HepG2 (cell line): ENCODE results near the gene NUDT1. TPM values are rescaled to one million over a fixed set of nuclear protein-coding genes. Genes with fewer than 3 reads are reported as not detected.

Source experiments
- ATAC-seq: fragments of 200-7000 bp; cut with Tn5 transposase; 3 replicates; pipeline ENCODE4 v1.9.1; 2020; ENCODE audit warnings: mild to moderate bottlenecking, moderate library complexity
- BruUV-seq: library from RNA; stranded (reverse); fragments of 400-500 nt; replicated peaks from 2 replicates; lab custom pipeline; 2021; lab: Mats Ljungman, UMichigan
- CTCF ChIA-PET: fragments of 300-600 bp; formaldehyde crosslinking; extraction: SDS; loops from one replicate; lab custom pipeline; 2021; ENCODE audit warnings: low total read pairs, inconsistent platforms, low intra/inter-chr PET ratio; lab: Yijun Ruan, JAX
- POLR2A ChIA-PET: fragments of 350-600 bp; sonication (Branson Sonifier 250); formaldehyde crosslinking; loops from one replicate; lab custom pipeline; 2020; ENCODE audit warnings: antibody characterized with exemption, inconsistent platforms; lab: Yijun Ruan, JAX
- DNase-seq: peaks from one replicate; pipeline ENCODE4 v3.0.0-alpha.2; 2015; ENCODE audit warnings: low spot score
- FAIRE-seq: peaks from 3 replicates; lab custom pipeline; 2011; peaks lifted over from hg19 to GRCh38; lab: Jason Lieb, UNC
- H2AFZ ChIP-seq: one replicate; pipeline ENCODE4 v1.6.1; 2011; ENCODE audit warnings: low read length, inconsistent platforms
- H3K27ac ChIP-seq: fragments of 300-600 bp; 3 replicates; pipeline ENCODE4 v1.8.0; 2011; ENCODE audit warnings: mixed run types, mild to moderate bottlenecking, mixed read lengths, low read length, inconsistent platforms; ENCODE audit not compliant: insufficient read depth; ENCODE audit errors: extremely low read length
- H3K27me3 ChIP-seq, 2 experiments: fragments of 200-600 bp in 1 of 2; 2 replicates in 1 of 2; 3 replicates in 1 of 2; pipeline versions ENCODE4 v1.6.0 to v1.8.0; 2011; ENCODE audit warnings: low read length in 2 of 2, mild to moderate bottlenecking in 2 of 2, moderate library complexity in 2 of 2, inconsistent platforms in 1 of 2; ENCODE audit not compliant: insufficient read depth in 2 of 2, control insufficient read depth in 1 of 2
- H3K36me3 ChIP-seq, 2 experiments: fragments of 200-600 bp in 1 of 2; replicated peaks in 1 of 2; 2 replicates in 1 of 2; 3 replicates in 1 of 2; pipeline versions ENCODE4 v1.5.1 to v1.8.0; 2011; ENCODE audit warnings: low read length in 2 of 2, inconsistent platforms in 1 of 2; ENCODE audit not compliant: insufficient read depth in 2 of 2, control insufficient read depth in 1 of 2
- H3K4me1 ChIP-seq: 2 replicates; pipeline ENCODE4 v1.5.1; 2012; ENCODE audit warnings: low read length, inconsistent platforms; ENCODE audit not compliant: insufficient read depth
- H3K4me2 ChIP-seq: 2 replicates; pipeline ENCODE4 v1.6.0; 2011; ENCODE audit warnings: low read depth, low read length, inconsistent platforms
- H3K4me3 ChIP-seq, 3 experiments: fragments of 200-600 bp in 1 of 3; sonication (generic), shearing (Covaris generic) in 1 of 3; replicated peaks in 1 of 3; 2 replicates each; pipeline ENCODE4 v1.5.1; 2011 to 2016; ENCODE audit warnings: low read length in 3 of 3, inconsistent platforms in 2 of 3, low read depth in 2 of 3, mild to moderate bottlenecking in 2 of 3, control low read depth in 1 of 3, mixed read lengths in 1 of 3; ENCODE audit not compliant: insufficient read depth in 1 of 3
- H3K79me2 ChIP-seq: one replicate; pipeline ENCODE4 v1.6.1; 2011; ENCODE audit warnings: low read length, inconsistent platforms; ENCODE audit not compliant: insufficient read depth
- H3K9ac ChIP-seq: 2 replicates; pipeline ENCODE4 v1.6.0; 2011; ENCODE audit warnings: mild to moderate bottlenecking, low read depth, low read length, inconsistent platforms; ENCODE audit not compliant: insufficient read depth
- H3K9me3 ChIP-seq: 2 replicates; pipeline ENCODE4 v1.5.1; 2012; ENCODE audit warnings: mild to moderate bottlenecking, low read length
- H4K20me1 ChIP-seq: 2 replicates; pipeline ENCODE4 v1.6.0; 2011; ENCODE audit warnings: inconsistent platforms, mild to moderate bottlenecking, low read length, moderate library complexity; ENCODE audit not compliant: insufficient read depth
- AGO2 ChIP-seq: fragments of 200-400 bp; formaldehyde crosslinking; optimal IDR thresholded peaks from 2 replicates; pipeline ENCODE3; 2017; ENCODE audit warnings: mild to moderate bottlenecking, low read depth, low read length, moderate library complexity
- MXD1 ChIP-seq: sonication (generic); formaldehyde crosslinking; IDR thresholded peaks from 2 replicates; pipeline ENCODE4 v1.4.0; 2020; ENCODE audit warnings: mild to moderate bottlenecking, missing genetic modification reagents
- NCOA5 ChIP-seq: sonication (generic); formaldehyde crosslinking; IDR thresholded peaks from 2 replicates; pipeline ENCODE4 v1.4.0; 2020; ENCODE audit warnings: missing genetic modification reagents
- NFATC3 ChIP-seq: sonication (generic); formaldehyde crosslinking; IDR thresholded peaks from 2 replicates; pipeline ENCODE4 v1.5.1; 2020; ENCODE audit warnings: mild to moderate bottlenecking, missing genetic modification reagents
- SMAD1 ChIP-seq: sonication (generic); formaldehyde crosslinking; IDR thresholded peaks from 2 replicates; pipeline ENCODE4 v1.4.0; 2020; ENCODE audit warnings: missing genetic modification reagents, low read depth, mild to moderate bottlenecking, borderline replicate concordance
- SNAPC2 ChIP-seq: sonication (generic); formaldehyde crosslinking; IDR thresholded peaks from 2 replicates; pipeline ENCODE4 v1.8.1; 2022; ENCODE audit warnings: mild to moderate bottlenecking, missing genetic modification reagents
- ZNF407 ChIP-seq: sonication (generic); formaldehyde crosslinking; IDR thresholded peaks from one replicate; pipeline ENCODE4 v1.5.1; 2020; ENCODE audit warnings: mild to moderate bottlenecking, missing genetic modification reagents; ENCODE audit errors: not compliant biosample characterization
- WGBS: methylation state at CpG from one replicate; pipeline ENCODE4 v1.1.6; 2017; ENCODE audit warnings: low lambda C conversion rate; 5-methylcytosine and 5-hydroxymethylcytosine counted together
- in situ Hi-C: cut with HindIII; loops from 2 replicates; pipeline ENCODE4 v1.10.0; 2017; ENCODE audit warnings: low pct_unique_long_range_greater_than_20kb; ENCODE audit not compliant: extremely low pct_ligation_motif_present
- intact Hi-C: fragments of 100-400 bp; cut with micrococcal nuclease; formaldehyde crosslinking; loops from one replicate; pipeline ENCODE4 v1.10.0; 2022; ENCODE audit not compliant: unreplicated experiment
- polyA plus RNA-seq, 8 experiments: library from polyadenylated mRNA; depleted of rRNA in 3 of 8; stranded (reverse) in 7 of 8; unstranded in 1 of 8; fragments of >200 nt; fragmentation: Illumina TruSeq in 4 of 8; extraction: Trizol in 4 of 8; gene quantifications; 2 replicates each; pipeline versions ENCODE4 v1.2.1 to v1.2.3, GENCODE V29; 2011 to 2016; ENCODE audit warnings: low read depth in 4 of 8, missing spikeins in 1 of 8, mixed read lengths in 1 of 8; ENCODE audit not compliant: insufficient read depth in 1 of 8
- total RNA-seq, 5 experiments: library from RNA; depleted of rRNA; stranded (reverse); fragments of >200 nt; fragmentation: Illumina TruSeq; extraction: Trizol; gene quantifications; 2 replicates each; pipeline ENCODE4 v1.2.3, GENCODE V29; 2016; ENCODE audit warnings: low read depth in 1 of 5

The NUDT1 gene
- total and polyA plus RNA-seq, 2 of the 13 experiments (the other 11 are each of a cell fraction or from before 2014, with no cell fraction given) = 9.1 to 26.8 TPM

GRCh38 chr7:2223321-2223720, 18.7 kb upstream of the NUDT1 start:
- ATAC-seq = no peak
- WGBS = no CpG with 5 or more reads among the region's 17 CpGs
- Histone ChIP-seq H3K79me2 (peaks cover 36% of the 10 kb centered on the region), H3K4me3 (no peak overlapping the region), H3K9me3 (no peaks in the 10 kb centered on the region), H3K27ac (no peak overlapping the region), H4K20me1 (peaks cover 2% of the 10 kb centered on the region; the same call in 1 of the 2 replicates), H3K4me1 (no peaks in the 10 kb centered on the region), H2AFZ (no peak overlapping the region), H3K27me3 (no peaks in the 10 kb centered on the region), H3K9ac (no peak overlapping the region), H3K4me2 (no peak overlapping the region), H3K36me3 (peaks cover 35 to 82% of the 10 kb centered on the region in 2 experiments)
- in situ Hi-C loops = loop anchor here (25.0 kb wide), 1 partner anchor 636 kb away; no protein-coding TSS in a partner anchor
- intact Hi-C loops = no loop called here
- POLR2A ChIA-PET = no interaction called here
- FAIRE-seq = no peak
- DNase-seq = no peak
- no TSS peak for BruUV-seq
- TF ChIP-seq AGO2 = peak; percentile 14
- no peak for TF ChIP-seq NFATC3
- CTCF ChIA-PET = no interaction called here

GRCh38 chr7:2224491-2224928, 17.5 kb upstream of the NUDT1 start:
- Histone ChIP-seq H3K27ac (no peak overlapping the region), H3K4me2 (no peak overlapping the region), H2AFZ (no peak overlapping the region), H3K4me1 (peaks cover 1% of the 10 kb centered on the region), H3K9me3 (no peaks in the 10 kb centered on the region), H3K36me3 (peaks cover 33 to 85% of the 10 kb centered on the region in 2 experiments), H4K20me1 (peaks cover 2% of the 10 kb centered on the region; the same call in 1 of the 2 replicates), H3K27me3 (no peaks in the 10 kb centered on the region), H3K4me3 (no peak overlapping the region), H3K79me2 (peaks cover 42% of the 10 kb centered on the region), H3K9ac (no peak overlapping the region)
- no peak for TF ChIP-seq SNAPC2 (CRISPR knock-in tag)
- TF ChIP-seq MXD1 (CRISPR knock-in tag) = no peak
- TF ChIP-seq SMAD1 (CRISPR knock-in tag) = no peak
- TF ChIP-seq NCOA5 (CRISPR knock-in tag) = no peak
- no peak for TF ChIP-seq ZNF407 (CRISPR knock-in tag)
- 100% methylated on average over 1 of the region's 13 CpGs for WGBS
- in situ Hi-C loops (loop anchor here (25.0 kb wide), 1 partner anchor 637 kb away; no protein-coding TSS in a partner anchor), intact Hi-C loops (no loop called here)
- ATAC-seq = no peak
- no peak for FAIRE-seq
- DNase-seq = no peak
- ChIA-PET POLR2A (interaction anchor here (0.9 kb wide), 1 partner anchor 8 kb away, joined by 3 read pairs; the partner anchor contains the start of gene MAD1L1), CTCF (no interaction called here)
- BruUV-seq = no TSS peak
